ENCODE results near the gene ABCA2. TPM values are rescaled to one million over a fixed set of nuclear protein-coding genes. Genes with fewer than 3 reads are reported as not detected.

Gene ABCA2
- total and polyA plus RNA-seq, 4 donors: 46.8 to 151 (median 95.4) TPM

- peaks cover 52% of the 10 kb centered on the region for H3K4me1 ChIP-seq (ENCODE audit: control insufficient read depth, insufficient read depth, low read length)
- H3K36me3 ChIP-seq (ENCODE audit: control insufficient read depth, insufficient read depth, low read length): peaks cover 3% of the 10 kb centered on the region
- 4% methylated on average over 33 of the region's 33 CpGs for WGBS (ENCODE audit: insufficient coverage)
- H3K27me3 ChIP-seq (ENCODE audit: control insufficient read depth, insufficient read depth, low read length): peaks cover 4% of the 10 kb centered on the region
- peak overlapping the region; percentile 64 for H3K27ac ChIP-seq (ENCODE audit: low read depth, low read length)
- DNase-seq (ENCODE audit: low read depth in 4 of 6, low spot score in 6 of 6): no peak
- no peaks in the 10 kb centered on the region for H3K9me3 ChIP-seq (ENCODE audit: control insufficient read depth, insufficient read depth, low read length)
- H3K4me3 ChIP-seq (ENCODE audit: low read depth, low read length): peak overlapping the region; percentile 46
Observed at GRCh38 chr9:136977649-136978072, 50.4 kb downstream of the ABCA2 start.

GRCh38 chr9:136977223-136977622 is 50.8 kb downstream of the ABCA2 start, which contains the start of gene PTGDS:
Gene PTGDS, plus strand, starts transcription at chr9:136977504. Its CDS starts 75 bp downstream, at chr9:136977579.
- H3K27me3 ChIP-seq (ENCODE audit: control insufficient read depth, insufficient read depth, low read length): no peaks in the 10 kb centered on the region
- 43% methylated on average over 10 of the region's 10 CpGs for WGBS (ENCODE audit: insufficient coverage)

GRCh38 chr9:136975644-136976043 is 52.4 kb downstream of the ABCA2 start:
- H3K27me3 ChIP-seq (ENCODE audit: control insufficient read depth, insufficient read depth, low read length): no peaks in the 10 kb centered on the region
- peaks cover 50% of the 10 kb centered on the region for H3K4me1 ChIP-seq (ENCODE audit: control insufficient read depth, insufficient read depth, low read length)
- 48% methylated on average over 13 of the region's 14 CpGs for WGBS (ENCODE audit: insufficient coverage)
- no peak overlapping the region for H3K4me3 ChIP-seq (ENCODE audit: low read depth, low read length)
- peaks cover 3% of the 10 kb centered on the region for H3K36me3 ChIP-seq (ENCODE audit: control insufficient read depth, insufficient read depth, low read length)
- no peaks in the 10 kb centered on the region for H3K9me3 ChIP-seq (ENCODE audit: control insufficient read depth, insufficient read depth, low read length)
- DNase-seq (ENCODE audit: low read depth in 4 of 6, low spot score in 6 of 6): peak in 1 of 6 donors; percentile 13
- H3K27ac ChIP-seq (ENCODE audit: low read depth, low read length): no peak overlapping the region

More at GRCh38 chr9:136977223-136977622, 50.8 kb downstream of the ABCA2 start, which contains the start of gene PTGDS:
- Histone ChIP-seq H3K36me3 (ENCODE audit: control insufficient read depth, insufficient read depth, low read length) (peaks cover 3% of the 10 kb centered on the region), H3K4me3 (ENCODE audit: low read depth, low read length) (peak within 1 kb of the TSS; percentile 46), H3K27ac (ENCODE audit: low read depth, low read length) (peak within 1 kb of the TSS; percentile 64), H3K4me1 (ENCODE audit: control insufficient read depth, insufficient read depth, low read length) (peaks cover 51% of the 10 kb centered on the region), H3K9me3 (ENCODE audit: control insufficient read depth, insufficient read depth, low read length) (no peaks in the 10 kb centered on the region)
- peak in 1 of 6 donors; percentile 79 for DNase-seq (ENCODE audit: low read depth in 4 of 6, low spot score in 6 of 6)

- Histone ChIP-seq H3K4me1 (ENCODE audit: control insufficient read depth, insufficient read depth, low read length) (peaks cover 47% of the 10 kb centered on the region), H3K36me3 (ENCODE audit: control insufficient read depth, insufficient read depth, low read length) (peaks cover 3% of the 10 kb centered on the region), H3K27me3 (ENCODE audit: control insufficient read depth, insufficient read depth, low read length) (no peaks in the 10 kb centered on the region), H3K27ac (ENCODE audit: low read depth, low read length) (no peak overlapping the region), H3K4me3 (ENCODE audit: low read depth, low read length) (no peak overlapping the region), H3K9me3 (ENCODE audit: control insufficient read depth, insufficient read depth, low read length) (no peaks in the 10 kb centered on the region)
- WGBS (ENCODE audit: insufficient coverage): 67% methylated on average over 15 of the region's 15 CpGs
- no peak for DNase-seq (ENCODE audit: low read depth in 4 of 6, low spot score in 6 of 6)
Observed at GRCh38 chr9:136974817-136975535, 53.1 kb downstream of the ABCA2 start.

- WGBS (ENCODE audit: insufficient coverage): 91% methylated on average over 24 of the region's 29 CpGs
- Histone ChIP-seq H3K4me1 (ENCODE audit: control insufficient read depth, insufficient read depth, low read length) (peaks cover 37% of the 10 kb centered on the region), H3K27ac (ENCODE audit: low read depth, low read length) (no peak overlapping the region), H3K27me3 (ENCODE audit: control insufficient read depth, insufficient read depth, low read length) (no peaks in the 10 kb centered on the region), H3K4me3 (ENCODE audit: low read depth, low read length) (no peak overlapping the region), H3K9me3 (ENCODE audit: control insufficient read depth, insufficient read depth, low read length) (no peaks in the 10 kb centered on the region), H3K36me3 (ENCODE audit: control insufficient read depth, insufficient read depth, low read length) (no peaks in the 10 kb centered on the region)
- DNase-seq (ENCODE audit: low read depth in 4 of 6, low spot score in 6 of 6): no peak
Observed at GRCh38 chr9:136973618-136974617, 54.1 kb downstream of the ABCA2 start.

- Histone ChIP-seq H3K36me3 (ENCODE audit: control insufficient read depth, insufficient read depth, low read length) (no peaks in the 10 kb centered on the region), H3K9me3 (ENCODE audit: control insufficient read depth, insufficient read depth, low read length) (no peaks in the 10 kb centered on the region), H3K4me1 (ENCODE audit: control insufficient read depth, insufficient read depth, low read length) (peaks cover 30% of the 10 kb centered on the region), H3K27ac (ENCODE audit: low read depth, low read length) (no peak overlapping the region), H3K27me3 (ENCODE audit: control insufficient read depth, insufficient read depth, low read length) (no peaks in the 10 kb centered on the region), H3K4me3 (ENCODE audit: low read depth, low read length) (no peak overlapping the region)
- DNase-seq (ENCODE audit: low read depth in 4 of 6, low spot score in 6 of 6): no peak
- WGBS (ENCODE audit: insufficient coverage): 70% methylated on average over 10 of the region's 13 CpGs
Observed at GRCh38 chr9:136972743-136973142, 55.3 kb downstream of the ABCA2 start.

- H3K4me3 ChIP-seq (ENCODE audit: low read depth, low read length): no peak overlapping the region
- peaks cover 26% of the 10 kb centered on the region for H3K4me1 ChIP-seq (ENCODE audit: control insufficient read depth, insufficient read depth, low read length)
- H3K36me3 ChIP-seq (ENCODE audit: control insufficient read depth, insufficient read depth, low read length): no peaks in the 10 kb centered on the region
- no peaks in the 10 kb centered on the region for H3K27me3 ChIP-seq (ENCODE audit: control insufficient read depth, insufficient read depth, low read length)
- DNase-seq (ENCODE audit: low read depth in 4 of 6, low spot score in 6 of 6): no peak
- no peak overlapping the region for H3K27ac ChIP-seq (ENCODE audit: low read depth, low read length)
- no peaks in the 10 kb centered on the region for H3K9me3 ChIP-seq (ENCODE audit: control insufficient read depth, insufficient read depth, low read length)
- 80% methylated on average over 11 of the region's 11 CpGs for WGBS (ENCODE audit: insufficient coverage)
Observed at GRCh38 chr9:136972335-136972734, 55.7 kb downstream of the ABCA2 start.

GRCh38 chr9:136971746-136972145 is 56.3 kb downstream of the ABCA2 start:
- Histone ChIP-seq H3K9me3 (ENCODE audit: control insufficient read depth, insufficient read depth, low read length) (no peaks in the 10 kb centered on the region), H3K27me3 (ENCODE audit: control insufficient read depth, insufficient read depth, low read length) (no peaks in the 10 kb centered on the region), H3K27ac (ENCODE audit: low read depth, low read length) (no peak overlapping the region), H3K4me3 (ENCODE audit: low read depth, low read length) (no peak overlapping the region), H3K36me3 (ENCODE audit: control insufficient read depth, insufficient read depth, low read length) (no peaks in the 10 kb centered on the region), H3K4me1 (ENCODE audit: control insufficient read depth, insufficient read depth, low read length) (peaks cover 20% of the 10 kb centered on the region)
- 72% methylated on average over 14 of the region's 14 CpGs for WGBS (ENCODE audit: insufficient coverage)
- no peak for DNase-seq (ENCODE audit: low read depth in 4 of 6, low spot score in 6 of 6)

- Histone ChIP-seq H3K9me3 (ENCODE audit: control insufficient read depth, insufficient read depth, low read length) (no peaks in the 10 kb centered on the region), H3K36me3 (ENCODE audit: control insufficient read depth, insufficient read depth, low read length) (no peaks in the 10 kb centered on the region), H3K27ac (ENCODE audit: low read depth, low read length) (no peak overlapping the region)
Observed at GRCh38 chr9:136970361-136970760, 57.7 kb downstream of the ABCA2 start.

More at GRCh38 chr9:136970361-136970760, 57.7 kb downstream of the ABCA2 start:
- no peak for DNase-seq (ENCODE audit: low read depth in 4 of 6, low spot score in 6 of 6)
- 82% methylated on average over 6 of the region's 11 CpGs for WGBS (ENCODE audit: insufficient coverage)
- H3K4me1 ChIP-seq (ENCODE audit: control insufficient read depth, insufficient read depth, low read length): peaks cover 17% of the 10 kb centered on the region
- H3K27me3 ChIP-seq (ENCODE audit: control insufficient read depth, insufficient read depth, low read length): no peaks in the 10 kb centered on the region
- no peak overlapping the region for H3K4me3 ChIP-seq (ENCODE audit: low read depth, low read length)
